H1 (cell line): Measurements from ENCODE around the gene TMEM114. TPM values are rescaled to one million over a fixed set of nuclear protein-coding genes. Genes with fewer than 3 reads are reported as not detected.

Experiments used
- HDAC6 ChIP-seq: IDR thresholded peaks from one replicate; pipeline ENCODE4 v1.7.1; 2012; ENCODE audit warnings: low read depth, mild to moderate bottlenecking, inconsistent platforms, low read length, moderate library complexity
- RXRA ChIP-seq: IDR thresholded peaks from 2 replicates; pipeline ENCODE4 v1.6.1; 2011; ENCODE audit warnings: low read depth, mild to moderate bottlenecking, low read length, moderate library complexity; ENCODE audit not compliant: insufficient read depth
- polyA plus RNA-seq, 7 experiments: library from polyadenylated mRNA; depleted of rRNA in 3 of 7; stranded (reverse) in 5 of 7; unstranded in 2 of 7; fragments of >200 nt in 5 of 7; fragments of 200-250 nt in 2 of 7; gene quantifications; 1 replicate in 5 of 7; 2 replicates in 1 of 7; 4 replicates in 1 of 7; pipeline versions ENCODE4 v1.2.1 to v1.2.3, GENCODE V29; 2011 to 2013; ENCODE audit warnings: missing spikeins in 2 of 7, mixed read lengths in 2 of 7
- total RNA-seq: library from RNA; stranded (reverse); fragmentation: NEBNext Ultra II Directional; extraction: Animal tissue kit (Norgen Biotek cat#: 25700); gene quantifications from 2 replicates; pipeline ENCODE4 v1.2.1, GENCODE V29; 2021

TMEM114 gene
- total and polyA plus RNA-seq, 2 of the 8 experiments (the other 6 are each of a cell fraction or from before 2014, with no cell fraction given) = 1.6 to 2.9 TPM

GRCh38 chr16:8569650-8570346 is 20.5 kb downstream of the TMEM114 start (continued):
- TF ChIP-seq RXRA (no peak), HDAC6 (no peak)
- TF ChIP-seq, all 59 proteins: peak for 5
